NCI-H146 (cell line): Measurements from ENCODE around the gene KLF13.

Experiments used
- DNase-seq: peaks from one replicate; lab custom pipeline; 2025; lab: John Stamatoyannopoulos, UW

KLF13 gene

GRCh38 chr15:31316135-31316795 is 10.4 kb upstream of the KLF13 start:
- no peak for DNase-seq

GRCh38 chr15:31317017-31317416 is 9.6 kb upstream of the KLF13 start:
- no peak for DNase-seq

- no peak for DNase-seq
Observed at GRCh38 chr15:31317421-31318327, 9.0 kb upstream of the KLF13 start.

GRCh38 chr15:31318429-31318828 is 8.2 kb upstream of the KLF13 start:
- DNase-seq: no peak

- no peak for DNase-seq
Observed at GRCh38 chr15:31320022-31320421, 6.6 kb upstream of the KLF13 start.

GRCh38 chr15:31321418-31321817 is 5.2 kb upstream of the KLF13 start:
- DNase-seq: no peak

GRCh38 chr15:31322504-31322903 is 4.1 kb upstream of the KLF13 start:
- DNase-seq: no peak

GRCh38 chr15:31323627-31324026 is 3.0 kb upstream of the KLF13 start:
- no peak for DNase-seq

GRCh38 chr15:31324186-31324585 is 2.4 kb upstream of the KLF13 start:
- no peak for DNase-seq

- DNase-seq: peak; percentile 57
Observed at GRCh38 chr15:31324806-31325594, 1.6 kb upstream of the KLF13 start.

GRCh38 chr15:31325595-31326155 is 960 bp upstream of the KLF13 start:
- DNase-seq: peak; percentile 69

- peak; percentile 71 for DNase-seq
Observed at GRCh38 chr15:31326875-31327668, 437 bp downstream of the KLF13 start.

- DNase-seq: peak; percentile 76
Observed at GRCh38 chr15:31327669-31328427, 1.2 kb downstream of the KLF13 start.

- DNase-seq: peak; percentile 60
Observed at GRCh38 chr15:31328428-31328968, 1.9 kb downstream of the KLF13 start.

GRCh38 chr15:31328969-31329639 is 2.5 kb downstream of the KLF13 start:
- no peak for DNase-seq

- DNase-seq: no peak
Observed at GRCh38 chr15:31329640-31330010, 3.0 kb downstream of the KLF13 start.

- no peak for DNase-seq
Observed at GRCh38 chr15:31330111-31330785, 3.6 kb downstream of the KLF13 start.

GRCh38 chr15:31330836-31331235 is 4.2 kb downstream of the KLF13 start:
- no peak for DNase-seq

GRCh38 chr15:31331389-31331788 is 4.8 kb downstream of the KLF13 start:
- no peak for DNase-seq
